H7 (cell line): ENCODE measurements around the gene SASH1. TPM values are rescaled to one million over a fixed set of nuclear protein-coding genes. Genes with fewer than 3 reads are reported as not detected.

Source experiments
- DNase-seq: peaks from one replicate; pipeline ENCODE4 v3.0.0; 2012
- H3K27me3 ChIP-seq: 2 replicates; pipeline ENCODE4 v1.6.0; 2011; ENCODE audit warnings: mild to moderate bottlenecking, low read length; ENCODE audit not compliant: control insufficient read depth, insufficient read depth
- H3K36me3 ChIP-seq: replicated peaks from 2 replicates; pipeline ENCODE4 v1.5.1; 2011; ENCODE audit warnings: low read length; ENCODE audit not compliant: control insufficient read depth, insufficient read depth
- H3K4me3 ChIP-seq: 2 replicates; pipeline ENCODE4 v1.5.1; 2011; ENCODE audit warnings: low read depth, mild to moderate bottlenecking, control low read depth, low read length, moderate library complexity; ENCODE audit not compliant: insufficient read depth
- total RNA-seq: library from RNA; depleted of rRNA; stranded (reverse); fragments of >200 nt; shearing (Covaris generic); gene quantifications from 2 replicates; pipeline ENCODE4 v1.2.3, GENCODE V29; 2014

SASH1 gene
- total RNA-seq, 1 experiment from 2014 or later = 11.2 TPM

GRCh38 chr6:148466158-148466557, 123.5 kb downstream of the SASH1 start:
- no peak overlapping the region for H3K4me3 ChIP-seq
- no peaks in the 10 kb centered on the region for H3K36me3 ChIP-seq
- H3K27me3 ChIP-seq = no peaks in the 10 kb centered on the region
- no peak for DNase-seq

GRCh38 chr6:148467926-148468325, 125.3 kb downstream of the SASH1 start:
- Histone ChIP-seq H3K27me3 (no peaks in the 10 kb centered on the region), H3K36me3 (no peaks in the 10 kb centered on the region), H3K4me3 (no peak overlapping the region)
- no peak for DNase-seq

DNA sequence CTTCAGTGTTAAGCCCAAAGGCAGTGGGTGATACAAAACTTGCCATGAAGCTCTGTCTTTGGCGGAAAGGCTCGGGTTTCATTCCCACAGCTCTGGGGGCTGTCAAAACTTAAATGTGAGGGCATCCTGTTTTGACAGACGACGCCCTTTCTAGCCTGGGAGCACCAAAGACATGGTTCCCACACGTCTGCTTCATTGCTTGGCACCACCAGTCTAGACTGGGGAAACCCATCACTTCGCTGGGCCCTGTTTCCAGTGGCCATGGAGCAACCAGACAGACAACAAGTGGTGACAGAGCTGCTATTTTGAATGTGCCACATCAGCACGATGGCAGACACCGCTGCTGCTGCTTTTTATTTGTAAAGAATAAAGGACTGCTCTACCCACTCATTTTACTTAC, 127.5 kb downstream of the SASH1 start:
- no peaks in the 10 kb centered on the region for H3K27me3 ChIP-seq
- H3K4me3 ChIP-seq = no peak overlapping the region
- H3K36me3 ChIP-seq = no peaks in the 10 kb centered on the region
- no peak for DNase-seq

GRCh38 chr6:148470606-148471465, 128.2 kb downstream of the SASH1 start:
- H3K27me3 ChIP-seq = no peaks in the 10 kb centered on the region
- DNase-seq = no peak
- no peaks in the 10 kb centered on the region for H3K36me3 ChIP-seq
- no peak overlapping the region for H3K4me3 ChIP-seq

DNA sequence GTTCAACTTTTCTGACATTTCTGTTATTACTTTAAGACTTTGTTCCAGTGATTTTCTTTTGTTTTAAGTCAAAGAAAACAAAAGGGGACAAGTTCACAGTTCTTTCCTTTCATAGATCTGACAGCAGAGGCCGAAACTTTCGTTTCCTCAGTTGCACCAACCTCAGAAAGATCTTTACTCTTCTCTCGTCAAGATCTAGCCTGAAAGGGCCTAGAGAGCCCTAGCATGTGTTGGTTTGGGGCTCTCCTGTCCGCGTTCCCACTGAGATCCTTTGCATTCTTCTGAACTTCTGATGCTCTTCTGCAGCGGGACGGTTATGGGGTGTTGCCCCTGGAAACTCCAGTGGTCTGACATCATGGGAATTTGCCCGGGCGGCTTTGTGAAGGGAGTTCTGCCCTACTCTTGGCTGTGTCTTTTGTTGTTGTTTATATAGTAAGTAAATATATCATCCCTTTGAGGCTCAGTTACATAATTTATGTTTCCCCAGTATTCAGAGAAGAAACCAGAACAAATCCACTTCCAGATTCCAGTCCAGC, 129.1 kb downstream of the SASH1 start:
- Histone ChIP-seq H3K36me3 (no peaks in the 10 kb centered on the region), H3K27me3 (no peaks in the 10 kb centered on the region), H3K4me3 (no peak overlapping the region)
- no peak for DNase-seq

- no peak for DNase-seq
- H3K36me3 ChIP-seq = no peaks in the 10 kb centered on the region
- no peaks in the 10 kb centered on the region for H3K27me3 ChIP-seq
- no peak overlapping the region for H3K4me3 ChIP-seq
Observed at GRCh38 chr6:148472171-148473105, 129.8 kb downstream of the SASH1 start.

DNA sequence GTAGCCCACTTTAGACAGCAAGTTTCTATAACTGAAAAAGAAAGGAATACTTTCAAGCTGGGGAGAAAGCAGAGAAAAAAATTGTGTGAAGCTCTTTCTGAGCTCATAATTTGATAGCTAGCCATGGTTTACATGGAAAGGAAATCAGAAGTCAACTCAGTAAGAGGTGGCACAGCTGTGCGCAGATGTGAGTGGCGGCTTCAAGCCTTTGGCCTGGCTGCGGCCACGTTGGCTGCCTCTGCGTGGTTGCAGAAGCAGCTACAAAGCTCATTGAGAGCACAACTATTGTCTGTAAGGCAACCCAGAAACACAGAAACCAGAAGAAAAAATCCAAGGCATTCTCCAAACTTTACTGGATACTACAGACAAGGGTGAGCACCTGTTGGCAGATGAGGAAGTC, 136.9 kb downstream of the SASH1 start:
- H3K4me3 ChIP-seq = no peak overlapping the region
- H3K27me3 ChIP-seq = no peaks in the 10 kb centered on the region
- no peaks in the 10 kb centered on the region for H3K36me3 ChIP-seq
- DNase-seq = no peak

DNA sequence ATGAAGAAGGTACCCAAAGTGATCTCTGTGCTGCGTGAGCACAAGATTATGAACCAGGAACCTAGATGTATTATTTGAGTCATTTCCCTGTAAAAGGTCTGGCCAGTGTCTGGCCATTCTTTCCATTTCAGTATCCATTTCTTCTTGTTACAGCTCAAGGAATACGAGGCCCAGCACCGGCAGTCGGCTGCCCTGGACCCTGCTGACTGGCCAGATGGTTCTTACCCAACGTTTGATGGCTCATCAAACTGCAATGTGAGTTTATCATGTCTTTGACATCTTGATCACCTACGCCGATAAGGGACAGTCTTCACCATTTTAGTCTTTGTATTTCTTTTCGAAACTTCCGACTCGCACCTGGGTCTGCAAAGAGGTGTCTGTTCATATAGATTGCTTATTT, 144.8 kb downstream of the SASH1 start:
- no peaks in the 10 kb centered on the region for H3K27me3 ChIP-seq
- H3K36me3 ChIP-seq = no peaks in the 10 kb centered on the region
- no peak overlapping the region for H3K4me3 ChIP-seq
- DNase-seq = no peak

GRCh38 chr6:148491638-148492251, 149.1 kb downstream of the SASH1 start:
- no peak overlapping the region for H3K4me3 ChIP-seq
- no peaks in the 10 kb centered on the region for H3K27me3 ChIP-seq
- H3K36me3 ChIP-seq = no peaks in the 10 kb centered on the region
- DNase-seq = no peak

DNA sequence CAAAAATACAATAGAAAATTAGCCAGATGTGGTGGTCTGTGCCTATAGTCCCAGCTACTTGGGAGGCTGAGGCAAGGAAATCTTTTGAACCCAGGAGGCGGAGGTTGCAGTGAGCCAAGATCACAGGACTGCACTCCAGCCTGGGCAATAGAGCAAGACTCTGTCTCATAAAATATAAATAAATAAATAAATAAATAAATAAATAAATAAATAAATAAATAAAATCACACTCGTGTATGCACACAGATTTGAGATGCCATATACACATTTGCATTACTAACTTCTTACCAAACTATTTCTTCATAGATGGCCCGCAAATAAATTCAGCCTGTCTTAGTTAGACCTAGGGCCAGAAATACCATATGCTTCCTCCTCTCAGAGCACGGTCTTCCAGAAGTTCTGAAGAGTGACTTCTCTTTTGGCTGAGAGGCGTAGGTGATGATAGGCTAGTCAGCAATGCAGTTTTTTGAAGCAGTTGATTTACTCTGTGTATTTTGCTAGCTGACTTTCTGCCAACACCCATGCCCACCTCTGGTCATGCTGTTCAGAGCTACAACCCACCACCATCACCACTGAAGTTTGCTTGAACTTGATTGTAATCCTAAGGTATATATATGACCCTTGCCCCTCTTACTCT, 150.1 kb downstream of the SASH1 start:
- no peak for DNase-seq
- no peaks in the 10 kb centered on the region for H3K36me3 ChIP-seq
- H3K27me3 ChIP-seq = no peaks in the 10 kb centered on the region
- H3K4me3 ChIP-seq = no peak overlapping the region

DNA sequence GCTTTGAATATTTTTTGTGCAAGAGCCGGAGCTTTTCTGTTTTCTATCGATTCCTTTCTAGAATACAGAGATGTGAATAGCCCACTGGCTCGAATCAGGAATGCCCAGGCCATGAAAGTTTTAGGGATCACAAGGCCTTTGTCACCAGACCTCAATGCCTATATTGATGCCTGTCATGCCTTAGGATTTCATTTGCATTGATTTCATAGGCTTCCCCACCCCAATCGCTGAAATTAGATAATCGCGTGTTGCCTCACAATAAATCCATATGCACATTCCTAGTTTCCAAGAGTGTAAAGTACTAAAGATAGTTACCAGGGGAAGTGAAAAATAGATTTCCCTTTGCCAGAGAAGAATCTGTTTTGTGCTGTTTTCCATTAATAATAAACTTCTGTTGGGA, 150.8 kb downstream of the SASH1 start:
- Histone ChIP-seq H3K27me3 (no peaks in the 10 kb centered on the region), H3K36me3 (no peaks in the 10 kb centered on the region), H3K4me3 (no peak overlapping the region)
- no peak for DNase-seq

GRCh38 chr6:148494226-148494625, 151.6 kb downstream of the SASH1 start:
- Histone ChIP-seq H3K36me3 (no peaks in the 10 kb centered on the region), H3K4me3 (no peak overlapping the region), H3K27me3 (no peaks in the 10 kb centered on the region)
- no peak for DNase-seq

DNA sequence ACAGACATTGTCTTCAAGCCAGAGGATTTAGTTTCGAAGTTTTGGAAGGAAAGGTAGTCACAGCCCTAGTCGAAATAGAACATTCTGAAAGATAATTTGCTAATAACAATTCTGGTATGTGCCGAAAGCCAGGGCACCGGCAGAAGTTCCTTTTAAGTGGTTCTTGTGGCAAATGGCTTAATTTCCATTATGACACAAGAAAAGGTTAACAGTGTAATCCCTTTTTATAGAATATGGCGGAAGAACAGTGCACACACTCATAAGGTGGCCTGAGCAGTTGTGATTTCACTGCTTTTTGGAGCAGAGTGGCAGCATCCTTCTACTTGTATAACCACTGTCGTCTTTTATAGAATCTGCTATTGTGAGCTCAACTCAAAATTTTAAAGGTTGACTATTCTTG, 152.4 kb downstream of the SASH1 start:
- H3K36me3 ChIP-seq = no peaks in the 10 kb centered on the region
- H3K4me3 ChIP-seq = no peak overlapping the region
- no peak for DNase-seq
- no peaks in the 10 kb centered on the region for H3K27me3 ChIP-seq

DNA sequence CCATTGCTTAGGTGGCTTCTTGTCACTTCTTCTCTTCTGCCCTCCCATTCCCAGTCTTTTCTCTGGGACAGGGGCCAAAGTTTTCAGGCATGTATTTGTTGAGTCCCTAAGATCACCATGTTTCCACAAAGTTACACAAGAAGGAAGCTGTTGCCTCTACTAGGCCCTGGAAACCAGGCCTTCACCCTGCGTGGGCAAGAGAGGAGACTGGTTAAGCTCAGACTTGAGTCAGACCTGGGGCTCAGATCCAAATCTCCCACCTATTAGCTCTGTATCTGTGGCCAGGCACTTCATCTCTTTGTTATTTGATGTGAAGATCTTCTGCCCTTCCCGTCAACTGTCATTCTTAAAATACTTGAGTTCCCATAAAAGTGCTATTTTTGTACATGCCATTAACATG, 154.6 kb downstream of the SASH1 start:
- DNase-seq = no peak
- no peak overlapping the region for H3K4me3 ChIP-seq
- H3K36me3 ChIP-seq = no peaks in the 10 kb centered on the region
- no peaks in the 10 kb centered on the region for H3K27me3 ChIP-seq
